HG02623 (cell line): ENCODE results near the gene ACSL6.

Experiments used
- ATAC-seq: cut with Tn5 transposase; IDR thresholded peaks from one replicate; pipeline ENCODE4 v1.9.1; 2021; ENCODE audit warnings: moderate library complexity; ENCODE audit not compliant: unreplicated experiment

ACSL6 gene

DNA sequence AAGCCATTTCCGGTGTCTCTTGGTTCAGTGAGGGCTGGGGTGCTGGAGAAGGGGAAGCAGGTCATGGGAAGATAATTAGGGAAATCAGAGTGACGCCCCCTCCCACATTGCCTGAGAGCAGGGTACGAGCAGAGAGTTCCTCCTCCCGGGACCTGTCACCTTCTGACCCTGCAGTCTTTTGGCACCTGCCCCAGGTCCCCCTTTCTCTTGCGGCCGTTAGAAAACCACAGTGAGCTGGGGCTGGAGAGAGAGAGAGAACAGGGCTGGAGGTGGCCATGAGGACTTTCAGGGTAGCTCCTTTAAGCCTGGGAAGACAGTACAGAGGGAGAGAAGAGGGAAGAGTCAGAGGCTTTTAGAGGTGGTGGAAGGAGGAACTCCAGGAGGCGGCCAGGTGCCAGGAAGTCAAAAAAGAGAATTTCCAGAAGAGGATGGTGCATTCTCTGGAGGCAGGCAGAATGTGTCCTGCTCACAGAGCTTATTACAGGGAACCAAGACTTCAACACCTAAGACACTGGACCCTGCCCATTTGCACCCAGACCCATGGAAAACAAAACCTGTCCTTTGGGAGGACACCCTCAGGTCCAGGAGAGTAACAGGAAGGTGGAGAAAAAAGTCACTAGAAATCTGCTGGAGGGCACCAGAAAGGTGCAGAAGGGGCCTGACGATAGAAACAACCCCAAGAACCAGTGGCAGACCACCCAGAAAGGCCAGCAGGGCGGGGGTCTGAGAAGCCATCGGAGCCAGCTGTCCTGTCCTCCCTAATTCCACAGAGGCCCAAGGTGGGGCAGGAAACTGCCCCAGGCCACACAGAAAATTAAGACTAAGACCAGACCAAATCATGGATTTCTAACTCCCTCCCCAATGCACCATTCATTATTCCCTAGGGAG is 6.5 kb upstream of the ACSL6 start:
- ATAC-seq, result no peak

DNA sequence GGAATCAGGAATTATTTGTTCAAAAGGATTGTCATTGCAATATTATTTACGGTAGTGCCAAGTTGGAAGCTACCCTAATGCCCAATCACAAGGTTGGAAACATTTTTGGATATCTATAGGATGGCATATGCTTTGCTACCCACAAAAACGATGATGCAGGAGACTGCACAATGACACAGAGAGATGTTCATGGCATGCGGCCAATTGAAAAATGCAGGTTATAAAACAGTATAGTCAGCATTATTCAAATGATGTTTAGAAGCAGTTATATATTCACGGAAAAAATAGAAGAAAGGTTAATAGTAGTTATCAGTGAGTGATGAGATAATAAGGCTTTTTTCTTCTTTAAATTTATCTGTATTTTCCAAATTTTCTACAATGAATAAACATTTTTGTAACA is 5.9 kb upstream of the ACSL6 start:
- ATAC-seq, result no peak

DNA sequence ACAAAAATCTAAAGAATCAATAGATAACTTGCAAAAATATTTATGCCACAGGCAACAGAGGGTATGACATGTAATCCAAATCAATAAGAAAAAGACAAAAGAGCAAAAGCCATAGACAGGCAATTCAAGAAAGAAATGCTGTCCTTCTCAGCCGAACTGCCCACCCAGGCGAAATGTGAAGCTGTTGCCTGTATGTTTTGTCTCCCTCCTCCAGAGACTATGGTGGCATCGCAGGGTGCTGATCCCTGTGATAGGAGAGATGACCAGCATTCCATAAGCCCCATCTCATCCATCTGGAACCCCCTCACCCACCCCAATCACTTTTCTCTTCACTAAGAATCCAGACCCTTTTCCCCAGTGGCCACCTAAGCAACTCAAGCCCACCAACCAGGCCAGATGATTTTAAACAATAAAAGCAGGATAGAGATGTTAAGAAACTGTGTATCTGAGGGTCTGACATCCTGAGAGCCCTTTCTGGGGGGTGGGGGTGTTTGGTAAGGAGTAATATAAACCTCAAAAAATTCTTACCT is 5.3 kb upstream of the ACSL6 start:
- no peak for ATAC-seq

GRCh38 chr5:132013711-132014110 is 2.3 kb upstream of the ACSL6 start:
- no peak for ATAC-seq

GRCh38 chr5:132013006-132013689 is 1.7 kb upstream of the ACSL6 start:
- no peak for ATAC-seq

DNA sequence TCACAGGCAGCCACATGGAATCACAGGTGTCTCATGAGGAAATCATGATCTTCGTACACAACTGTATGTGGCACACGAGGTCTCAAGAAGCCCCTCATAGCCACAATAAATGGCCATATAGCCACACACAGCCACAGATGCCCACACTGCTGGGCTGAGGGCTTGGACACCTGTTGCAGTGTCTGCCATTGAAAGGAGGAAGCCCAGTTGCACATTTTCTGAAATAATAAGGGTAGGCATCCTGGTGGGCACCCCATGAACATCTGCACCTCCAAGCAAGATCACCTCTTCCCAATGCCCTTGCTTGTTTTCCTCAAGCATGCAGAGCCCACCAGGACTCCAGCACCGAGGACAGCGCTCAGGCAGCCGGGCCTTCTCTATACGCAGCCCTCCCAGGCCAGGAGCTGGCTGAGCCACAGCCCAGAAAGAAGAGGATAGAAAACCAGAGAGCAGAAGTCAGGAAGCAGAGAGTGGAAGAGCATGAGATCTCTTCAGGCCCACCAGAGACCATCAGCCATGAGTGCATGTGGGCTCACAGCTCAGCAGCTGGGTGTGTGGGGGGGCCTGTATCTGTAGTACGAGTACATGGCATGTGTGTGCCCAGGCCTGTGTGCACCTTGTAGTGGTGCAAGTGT is 1.0 kb upstream of the ACSL6 start:
- no peak for ATAC-seq

GRCh38 chr5:132010989-132011621 is 353 bp downstream of the ACSL6 start:
- no peak for ATAC-seq

DNA sequence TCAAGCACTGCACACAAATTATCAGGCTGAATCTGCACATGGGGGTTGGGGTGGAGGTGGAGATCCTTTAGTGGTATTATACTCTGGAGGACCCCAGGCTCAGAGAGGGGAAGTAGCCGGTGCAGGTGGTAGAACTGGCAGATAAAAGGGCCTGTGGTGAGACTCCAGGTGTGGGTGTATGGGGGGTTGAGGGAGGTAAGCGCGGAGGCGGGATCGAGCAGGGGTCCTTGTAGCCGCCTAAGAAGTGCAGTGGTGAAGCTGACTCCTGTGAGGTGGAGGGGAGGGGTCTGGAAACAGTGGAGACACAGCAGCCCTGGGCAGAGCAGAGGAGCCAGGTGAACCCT is 841 bp downstream of the ACSL6 start:
- no peak for ATAC-seq

GRCh38 chr5:132009706-132010405 is 1.6 kb downstream of the ACSL6 start:
- ATAC-seq, result no peak

- ATAC-seq, result no peak
Measured at GRCh38 chr5:132008961-132009680, 2.3 kb downstream of the ACSL6 start.

GRCh38 chr5:132008163-132008473 is 3.3 kb downstream of the ACSL6 start:
- peak; percentile 11 for ATAC-seq

GRCh38 chr5:132007399-132008162 is 3.9 kb downstream of the ACSL6 start:
- peak; percentile 64 for ATAC-seq

DNA sequence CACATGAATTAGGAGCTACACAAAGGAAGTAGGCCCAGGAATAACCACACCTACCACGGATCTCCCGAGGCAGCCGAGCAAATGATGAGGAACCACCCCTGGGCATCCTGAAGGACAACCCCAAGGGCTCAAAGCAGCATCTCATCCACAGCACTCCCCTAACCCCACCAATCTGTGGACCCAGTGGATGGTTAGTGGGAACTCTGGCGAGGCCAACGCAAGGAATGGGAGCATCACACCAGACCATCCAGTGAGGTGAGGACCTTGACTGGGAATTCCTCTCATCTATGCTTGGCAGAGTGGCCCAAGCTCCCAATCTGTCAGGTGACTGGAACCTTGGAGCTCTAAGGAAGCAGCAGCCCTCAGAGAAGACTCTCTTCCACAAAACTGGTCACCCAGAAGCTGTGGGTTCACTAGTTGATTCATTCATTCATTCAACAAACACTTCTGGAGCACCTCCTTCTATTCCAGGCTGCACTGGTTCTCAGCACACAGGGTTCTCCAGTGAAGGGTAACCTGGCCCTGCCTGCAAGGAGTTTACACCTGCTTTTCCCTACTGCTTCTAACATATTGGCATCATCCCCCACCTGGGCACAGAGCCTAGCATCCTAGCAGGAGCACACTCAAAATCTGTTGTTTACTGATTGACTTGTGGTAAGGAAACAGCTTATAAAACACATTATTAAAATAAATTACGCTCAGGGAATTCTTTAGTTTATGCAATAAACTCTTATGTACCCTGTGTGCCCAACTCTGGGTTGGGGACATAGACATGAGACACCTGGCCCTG is 4.9 kb downstream of the ACSL6 start:
- ATAC-seq, result no peak

DNA sequence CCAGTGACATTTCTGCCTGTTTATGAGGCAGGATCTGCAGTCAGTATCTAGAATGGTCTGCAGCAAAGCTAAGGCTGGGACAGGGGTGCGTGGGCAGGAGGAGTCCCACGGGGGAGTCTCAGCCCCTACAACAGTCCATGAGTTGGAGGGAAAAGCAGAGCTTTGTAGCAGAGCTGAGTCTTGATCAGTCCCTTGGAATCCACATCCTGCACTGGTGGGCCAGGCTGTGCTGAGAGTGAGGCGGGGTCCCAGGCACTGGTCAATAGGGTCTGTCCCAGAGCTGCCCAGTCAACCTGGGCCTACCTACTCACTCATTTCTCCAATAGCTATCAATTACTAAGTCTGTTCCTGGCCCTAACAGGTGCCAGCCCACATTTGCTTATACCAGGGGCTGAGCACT is 5.9 kb downstream of the ACSL6 start:
- ATAC-seq, result no peak

DNA sequence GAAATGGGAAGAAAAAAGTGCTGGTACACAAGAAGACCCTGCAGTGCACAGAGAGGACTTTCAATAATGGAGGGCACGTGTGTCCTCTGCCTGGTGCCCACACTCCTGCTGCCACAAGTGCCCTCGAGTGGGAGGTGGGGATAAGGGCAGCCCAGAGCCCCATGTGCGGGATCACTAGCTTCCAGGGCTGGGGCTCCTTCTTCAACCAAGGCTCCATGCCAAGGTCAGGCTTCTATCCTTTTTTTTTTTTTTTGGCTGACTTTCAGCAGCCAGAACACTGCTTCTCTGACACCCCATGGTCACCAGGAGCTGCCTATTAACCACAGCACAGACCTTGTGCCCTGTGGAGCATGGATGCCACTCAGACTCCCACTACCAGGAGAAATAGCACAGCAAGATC is 7.5 kb downstream of the ACSL6 start:
- no peak for ATAC-seq

DNA sequence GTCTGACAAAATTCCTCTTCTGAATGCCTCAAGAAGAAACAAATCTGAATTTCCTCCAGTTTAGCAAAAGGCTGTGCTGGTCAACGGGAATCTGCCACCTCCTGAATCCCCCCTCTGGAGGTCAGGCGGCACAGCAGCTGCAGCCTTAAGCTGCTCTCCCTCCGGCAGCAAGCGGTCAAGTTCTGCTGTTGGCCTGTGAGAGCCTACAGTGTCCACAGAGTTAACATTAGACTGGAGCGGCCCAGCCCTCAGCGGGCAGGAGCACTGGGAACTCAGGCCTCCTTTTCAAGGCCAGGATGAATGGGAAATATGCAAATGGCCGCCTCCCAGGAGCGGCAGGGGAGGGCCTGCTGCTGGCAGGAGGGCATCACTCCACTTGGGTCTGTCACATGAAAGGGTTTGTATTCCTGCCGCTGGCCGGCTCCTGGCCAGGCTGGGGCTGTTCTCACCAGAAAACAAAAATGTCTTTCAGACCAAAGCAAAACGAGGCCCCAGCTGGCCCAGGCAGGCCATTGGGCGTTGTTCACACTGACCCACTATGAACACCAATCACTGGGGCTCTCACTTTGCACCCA is 8.2 kb downstream of the ACSL6 start:
- ATAC-seq, result no peak

GRCh38 chr5:132002757-132003156 is 8.7 kb downstream of the ACSL6 start:
- ATAC-seq, result no peak
